GM23338 (cell line): ENCODE measurements around the gene RNF31. TPM values are rescaled to one million over a fixed set of nuclear protein-coding genes. Genes with fewer than 3 reads are reported as not detected.

ENCODE experiments used
- ATAC-seq: fragments of 200-7000 bp; cut with Tn5 transposase; 3 replicates; pipeline ENCODE4 v1.9.1; 2020
- DNase-seq: peaks from one replicate; pipeline ENCODE4 v3.0.0-alpha.2; 2015; ENCODE audit warnings: low spot score
- H2AFZ ChIP-seq: fragments of 200-600 bp; sonication (generic); 2 replicates; pipeline ENCODE4 v1.8.0; 2016; ENCODE audit warnings: antibody characterized with exemption, mild to moderate bottlenecking, moderate library complexity
- H3F3A ChIP-seq: fragments of 200-600 bp; sonication (generic); replicated peaks from 2 replicates; pipeline ENCODE4 v1.8.0; 2017; ENCODE audit warnings: antibody characterized with exemption, mixed run types, low read depth
- H3K27ac ChIP-seq: fragments of 200-600 bp; sonication (generic); 2 replicates; pipeline ENCODE4 v1.6.1; 2016; ENCODE audit warnings: low read depth
- H3K27me3 ChIP-seq: fragments of 200-600 bp; sonication (generic); 2 replicates; pipeline ENCODE4 v1.8.0; 2016; ENCODE audit warnings: mild to moderate bottlenecking, mixed run types, moderate library complexity; ENCODE audit not compliant: insufficient read depth
- H3K36me3 ChIP-seq: fragments of 200-600 bp; sonication (generic); 2 replicates; pipeline ENCODE4 v1.8.0; 2016; ENCODE audit warnings: mild to moderate bottlenecking; ENCODE audit not compliant: insufficient read depth
- H3K4me1 ChIP-seq: fragments of 200-600 bp; sonication (generic); 2 replicates; pipeline ENCODE4 v1.8.0; 2016; ENCODE audit warnings: mild to moderate bottlenecking, moderate library complexity; ENCODE audit not compliant: insufficient read depth
- H3K4me2 ChIP-seq: fragments of 200-600 bp; sonication (generic); 2 replicates; pipeline ENCODE4 v1.7.1; 2017; ENCODE audit warnings: mixed run types
- H3K4me3 ChIP-seq: fragments of 200-600 bp; sonication (generic); 2 replicates; pipeline ENCODE4 v1.6.1; 2016; ENCODE audit warnings: mixed run types
- H3K79me2 ChIP-seq: fragments of 200-600 bp; sonication (generic); replicated peaks from 2 replicates; pipeline ENCODE4 v1.8.0; 2017; ENCODE audit warnings: mild to moderate bottlenecking; ENCODE audit not compliant: insufficient read depth
- H3K9me2 ChIP-seq: fragments of 200-600 bp; sonication (generic); 2 replicates; pipeline ENCODE4 v1.8.0; 2017; ENCODE audit not compliant: insufficient read depth
- H4K20me1 ChIP-seq: fragments of 200-600 bp; sonication (generic); replicated peaks from 2 replicates; pipeline ENCODE4 v1.8.0; 2017; ENCODE audit warnings: mild to moderate bottlenecking; ENCODE audit not compliant: insufficient read depth
- H3K27ac Mint-ChIP-seq: 2 replicates; pipeline ENCODE4 v1.8.0; 2020; ENCODE audit warnings: inconsistent platforms, mild to moderate bottlenecking, moderate library complexity, mixed read lengths
- H3K27me3 Mint-ChIP-seq: 3 replicates; pipeline ENCODE4 v1.8.0; 2022; ENCODE audit warnings: low read depth, mild to moderate bottlenecking, moderate library complexity, mixed read lengths, inconsistent platforms; ENCODE audit not compliant: insufficient read depth, poor library complexity
- H3K36me3 Mint-ChIP-seq: 3 replicates; pipeline ENCODE4 v1.8.0; 2021; ENCODE audit warnings: low read depth, mild to moderate bottlenecking, inconsistent platforms, moderate library complexity, mixed read lengths
- H3K4me1 Mint-ChIP-seq: 3 replicates; pipeline ENCODE4 v1.8.0; 2020; ENCODE audit warnings: mild to moderate bottlenecking, inconsistent platforms, mixed read lengths
- H3K4me3 Mint-ChIP-seq: 3 replicates; pipeline ENCODE4 v1.8.0; 2021; ENCODE audit warnings: moderate library complexity, mild to moderate bottlenecking, inconsistent platforms, mixed read lengths
- H3K9me3 Mint-ChIP-seq: 3 replicates; pipeline ENCODE4 v1.8.0; 2020; ENCODE audit warnings: moderate library complexity, mild to moderate bottlenecking, inconsistent platforms, mixed read lengths
- CREB1 ChIP-seq: fragments of 250-450 bp; sonication (Bioruptor Pico); IDR thresholded peaks from 2 replicates; pipeline ENCODE4 v1.5.0; 2020; ENCODE audit warnings: low read depth, mild to moderate bottlenecking, moderate library complexity
- EZH2 ChIP-seq: fragments of 200-600 bp; sonication (generic); IDR thresholded peaks from one replicate; pipeline ENCODE4 v1.8.0; 2017; ENCODE audit warnings: antibody characterized with exemption, mild to moderate bottlenecking, low read depth; ENCODE audit not compliant: unreplicated experiment
- EZH2phosphoT487 ChIP-seq: fragments of 200-600 bp; sonication (generic); IDR thresholded peaks from one replicate; pipeline ENCODE4 v1.8.1; 2018; ENCODE audit warnings: antibody characterized with exemption; ENCODE audit not compliant: unreplicated experiment
- JUNB ChIP-seq: IDR thresholded peaks from one replicate; pipeline ENCODE4 v1.6.1; 2016; ENCODE audit warnings: antibody characterized with exemption; ENCODE audit not compliant: unreplicated experiment
- NANOG ChIP-seq: IDR thresholded peaks from 2 replicates; pipeline ENCODE4 v1.6.1; 2016; ENCODE audit warnings: antibody characterized with exemption, borderline replicate concordance
- POLR2AphosphoS5 ChIP-seq: IDR thresholded peaks from 2 replicates; pipeline ENCODE4 v1.6.1; 2016; ENCODE audit warnings: antibody characterized with exemption, low read depth
- STAT1 ChIP-seq: IDR thresholded peaks from one replicate; pipeline ENCODE4 v1.6.1; 2016; ENCODE audit warnings: antibody characterized with exemption; ENCODE audit not compliant: unreplicated experiment
- ZNF114 ChIP-seq: fragments of 250-450 bp; sonication (Bioruptor Pico); IDR thresholded peaks from 2 replicates; pipeline ENCODE4 v1.5.0; 2020; ENCODE audit warnings: mild to moderate bottlenecking, moderate library complexity
- ZNF331 ChIP-seq: fragments of 250-450 bp; sonication (Bioruptor Pico); IDR thresholded peaks from 2 replicates; pipeline ENCODE4 v1.5.0; 2020; ENCODE audit warnings: low read depth, mild to moderate bottlenecking, moderate library complexity
- polyA plus RNA-seq: library from polyadenylated mRNA; unstranded; fragments of >200 nt; fragmentation: Nextera tagmentation; extraction: Ambion mirVana; gene quantifications from 2 replicates; pipeline ENCODE4 v1.2.1, GENCODE V29; 2016
- total RNA-seq: library from RNA; depleted of rRNA; stranded (reverse); fragments of >200 nt; shearing (Covaris generic); gene quantifications from 2 replicates; pipeline ENCODE4 v1.2.3, GENCODE V29; 2014
- TF ChIP-seq, protein P1 (sequence below): IDR thresholded peaks from one replicate; pipeline ENCODE4 v1.6.1; 2018; ENCODE audit warnings: antibody characterized with exemption; ENCODE audit not compliant: unreplicated experiment
- TF ChIP-seq, protein P2 (sequence below): fragments of 250-450 bp; sonication (Bioruptor Pico); IDR thresholded peaks from 2 replicates; pipeline ENCODE4 v1.5.0; 2020; ENCODE audit warnings: mild to moderate bottlenecking, moderate library complexity
- TF ChIP-seq, protein P3 (sequence below): IDR thresholded peaks from 2 replicates; pipeline ENCODE4 v1.6.1; 2016; ENCODE audit warnings: antibody characterized with exemption
- TF ChIP-seq, protein P4 (sequence below), 2 experiments: fragments of 200-600 bp in 1 of 2; sonication (generic) in 1 of 2; conservative IDR thresholded peaks; 2 replicates each; pipeline versions ENCODE4 v1.5.1 to v1.6.1; 2016 to 2017; ENCODE audit warnings: antibody characterized with exemption in 2 of 2, low read depth in 2 of 2, mild to moderate bottlenecking in 2 of 2, moderate library complexity in 1 of 2

RNF31 gene
- total and polyA plus RNA-seq, 2 experiments from 2014 or later = 54.8 to 87.4 TPM

DNA sequence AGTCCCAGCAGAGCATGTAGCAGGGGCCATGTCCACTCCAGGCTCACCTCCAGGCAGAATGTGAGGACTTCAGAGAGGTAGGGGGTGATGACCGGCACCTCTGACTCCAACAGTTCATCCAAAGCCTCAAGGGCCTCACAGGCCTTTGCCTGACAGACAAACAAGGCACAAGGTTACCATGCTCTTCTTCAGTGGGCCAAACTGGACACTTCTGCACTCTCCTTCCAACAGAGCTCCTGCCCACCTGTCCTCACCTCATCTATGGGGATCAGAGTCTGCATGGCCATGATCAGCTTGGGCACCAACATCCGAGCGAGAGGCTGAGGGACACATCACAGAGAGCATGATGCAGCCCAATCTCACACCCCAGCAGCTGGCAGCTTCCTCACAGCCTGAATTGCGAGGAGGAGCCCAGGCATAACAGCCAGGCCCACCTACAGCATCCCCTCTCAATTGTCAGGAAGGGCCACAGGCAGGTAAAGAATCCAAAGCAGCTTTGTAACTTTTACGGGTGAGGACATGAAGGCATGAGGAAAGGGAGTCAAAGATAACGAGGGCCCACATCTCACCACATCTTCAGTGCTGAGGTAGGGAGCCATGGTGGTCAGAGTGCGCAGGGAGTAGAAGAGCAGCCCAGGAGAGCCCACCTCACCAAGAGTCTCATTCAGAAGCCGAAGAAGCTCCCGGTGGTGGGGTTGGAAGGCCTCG lies 39.7 kb downstream of the RNF31 start:
- peaks cover 3% of the 10 kb centered on the region; the same call in 2 of the 3 replicates for H3K9me3 Mint-ChIP-seq
- DNase-seq = no peak
- no peak overlapping the region for H3K4me3 ChIP-seq
- TF ChIP-seq ZNF331 (no peak), POLR2AphosphoS5 (no peak), JUNB (no peak), NANOG (no peak), CREB1 (CRISPR knock-in tag) (no peak), EZH2 (no peak), EZH2phosphoT487 (no peak), STAT1 (no peak), ZNF114 (no peak)
- TF ChIP-seq, protein P1, sequence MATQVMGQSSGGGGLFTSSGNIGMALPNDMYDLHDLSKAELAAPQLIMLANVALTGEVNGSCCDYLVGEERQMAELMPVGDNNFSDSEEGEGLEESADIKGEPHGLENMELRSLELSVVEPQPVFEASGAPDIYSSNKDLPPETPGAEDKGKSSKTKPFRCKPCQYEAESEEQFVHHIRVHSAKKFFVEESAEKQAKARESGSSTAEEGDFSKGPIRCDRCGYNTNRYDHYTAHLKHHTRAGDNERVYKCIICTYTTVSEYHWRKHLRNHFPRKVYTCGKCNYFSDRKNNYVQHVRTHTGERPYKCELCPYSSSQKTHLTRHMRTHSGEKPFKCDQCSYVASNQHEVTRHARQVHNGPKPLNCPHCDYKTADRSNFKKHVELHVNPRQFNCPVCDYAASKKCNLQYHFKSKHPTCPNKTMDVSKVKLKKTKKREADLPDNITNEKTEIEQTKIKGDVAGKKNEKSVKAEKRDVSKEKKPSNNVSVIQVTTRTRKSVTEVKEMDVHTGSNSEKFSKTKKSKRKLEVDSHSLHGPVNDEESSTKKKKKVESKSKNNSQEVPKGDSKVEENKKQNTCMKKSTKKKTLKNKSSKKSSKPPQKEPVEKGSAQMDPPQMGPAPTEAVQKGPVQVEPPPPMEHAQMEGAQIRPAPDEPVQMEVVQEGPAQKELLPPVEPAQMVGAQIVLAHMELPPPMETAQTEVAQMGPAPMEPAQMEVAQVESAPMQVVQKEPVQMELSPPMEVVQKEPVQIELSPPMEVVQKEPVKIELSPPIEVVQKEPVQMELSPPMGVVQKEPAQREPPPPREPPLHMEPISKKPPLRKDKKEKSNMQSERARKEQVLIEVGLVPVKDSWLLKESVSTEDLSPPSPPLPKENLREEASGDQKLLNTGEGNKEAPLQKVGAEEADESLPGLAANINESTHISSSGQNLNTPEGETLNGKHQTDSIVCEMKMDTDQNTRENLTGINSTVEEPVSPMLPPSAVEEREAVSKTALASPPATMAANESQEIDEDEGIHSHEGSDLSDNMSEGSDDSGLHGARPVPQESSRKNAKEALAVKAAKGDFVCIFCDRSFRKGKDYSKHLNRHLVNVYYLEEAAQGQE = no peak
- TF ChIP-seq, protein P2, sequence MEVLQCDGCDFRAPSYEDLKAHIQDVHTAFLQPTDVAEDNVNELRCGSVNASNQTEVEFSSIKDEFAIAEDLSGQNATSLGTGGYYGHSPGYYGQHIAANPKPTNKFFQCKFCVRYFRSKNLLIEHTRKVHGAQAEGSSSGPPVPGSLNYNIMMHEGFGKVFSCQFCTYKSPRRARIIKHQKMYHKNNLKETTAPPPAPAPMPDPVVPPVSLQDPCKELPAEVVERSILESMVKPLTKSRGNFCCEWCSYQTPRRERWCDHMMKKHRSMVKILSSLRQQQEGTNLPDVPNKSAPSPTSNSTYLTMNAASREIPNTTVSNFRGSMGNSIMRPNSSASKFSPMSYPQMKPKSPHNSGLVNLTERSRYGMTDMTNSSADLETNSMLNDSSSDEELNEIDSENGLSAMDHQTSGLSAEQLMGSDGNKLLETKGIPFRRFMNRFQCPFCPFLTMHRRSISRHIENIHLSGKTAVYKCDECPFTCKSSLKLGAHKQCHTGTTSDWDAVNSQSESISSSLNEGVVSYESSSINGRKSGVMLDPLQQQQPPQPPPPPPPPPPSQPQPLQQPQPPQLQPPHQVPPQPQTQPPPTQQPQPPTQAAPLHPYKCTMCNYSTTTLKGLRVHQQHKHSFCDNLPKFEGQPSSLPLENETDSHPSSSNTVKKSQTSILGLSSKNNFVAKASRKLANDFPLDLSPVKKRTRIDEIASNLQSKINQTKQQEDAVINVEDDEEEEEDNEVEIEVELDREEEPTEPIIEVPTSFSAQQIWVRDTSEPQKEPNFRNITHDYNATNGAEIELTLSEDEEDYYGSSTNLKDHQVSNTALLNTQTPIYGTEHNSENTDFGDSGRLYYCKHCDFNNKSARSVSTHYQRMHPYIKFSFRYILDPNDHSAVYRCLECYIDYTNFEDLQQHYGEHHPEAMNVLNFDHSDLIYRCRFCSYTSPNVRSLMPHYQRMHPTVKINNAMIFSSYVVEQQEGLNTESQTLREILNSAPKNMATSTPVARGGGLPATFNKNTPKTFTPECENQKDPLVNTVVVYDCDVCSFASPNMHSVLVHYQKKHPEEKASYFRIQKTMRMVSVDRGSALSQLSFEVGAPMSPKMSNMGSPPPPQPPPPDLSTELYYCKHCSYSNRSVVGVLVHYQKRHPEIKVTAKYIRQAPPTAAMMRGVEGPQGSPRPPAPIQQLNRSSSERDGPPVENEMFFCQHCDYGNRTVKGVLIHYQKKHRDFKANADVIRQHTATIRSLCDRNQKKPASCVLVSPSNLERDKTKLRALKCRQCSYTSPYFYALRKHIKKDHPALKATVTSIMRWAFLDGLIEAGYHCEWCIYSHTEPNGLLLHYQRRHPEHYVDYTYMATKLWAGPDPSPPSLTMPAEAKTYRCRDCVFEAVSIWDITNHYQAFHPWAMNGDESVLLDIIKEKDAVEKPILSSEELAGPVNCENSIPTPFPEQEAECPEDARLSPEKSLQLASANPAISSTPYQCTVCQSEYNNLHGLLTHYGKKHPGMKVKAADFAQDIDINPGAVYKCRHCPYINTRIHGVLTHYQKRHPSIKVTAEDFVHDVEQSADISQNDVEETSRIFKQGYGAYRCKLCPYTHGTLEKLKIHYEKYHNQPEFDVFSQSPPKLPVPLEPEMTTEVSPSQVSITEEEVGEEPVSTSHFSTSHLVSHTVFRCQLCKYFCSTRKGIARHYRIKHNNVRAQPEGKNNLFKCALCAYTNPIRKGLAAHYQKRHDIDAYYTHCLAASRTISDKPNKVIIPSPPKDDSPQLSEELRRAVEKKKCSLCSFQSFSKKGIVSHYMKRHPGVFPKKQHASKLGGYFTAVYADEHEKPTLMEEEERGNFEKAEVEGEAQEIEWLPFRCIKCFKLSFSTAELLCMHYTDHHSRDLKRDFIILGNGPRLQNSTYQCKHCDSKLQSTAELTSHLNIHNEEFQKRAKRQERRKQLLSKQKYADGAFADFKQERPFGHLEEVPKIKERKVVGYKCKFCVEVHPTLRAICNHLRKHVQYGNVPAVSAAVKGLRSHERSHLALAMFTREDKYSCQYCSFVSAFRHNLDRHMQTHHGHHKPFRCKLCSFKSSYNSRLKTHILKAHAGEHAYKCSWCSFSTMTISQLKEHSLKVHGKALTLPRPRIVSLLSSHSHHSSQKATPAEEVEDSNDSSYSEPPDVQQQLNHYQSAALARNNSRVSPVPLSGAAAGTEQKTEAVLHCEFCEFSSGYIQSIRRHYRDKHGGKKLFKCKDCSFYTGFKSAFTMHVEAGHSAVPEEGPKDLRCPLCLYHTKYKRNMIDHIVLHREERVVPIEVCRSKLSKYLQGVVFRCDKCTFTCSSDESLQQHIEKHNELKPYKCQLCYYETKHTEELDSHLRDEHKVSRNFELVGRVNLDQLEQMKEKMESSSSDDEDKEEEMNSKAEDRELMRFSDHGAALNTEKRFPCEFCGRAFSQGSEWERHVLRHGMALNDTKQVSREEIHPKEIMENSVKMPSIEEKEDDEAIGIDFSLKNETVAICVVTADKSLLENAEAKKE (CRISPR knock-in tag) = no peak
- TF ChIP-seq, protein P3, sequence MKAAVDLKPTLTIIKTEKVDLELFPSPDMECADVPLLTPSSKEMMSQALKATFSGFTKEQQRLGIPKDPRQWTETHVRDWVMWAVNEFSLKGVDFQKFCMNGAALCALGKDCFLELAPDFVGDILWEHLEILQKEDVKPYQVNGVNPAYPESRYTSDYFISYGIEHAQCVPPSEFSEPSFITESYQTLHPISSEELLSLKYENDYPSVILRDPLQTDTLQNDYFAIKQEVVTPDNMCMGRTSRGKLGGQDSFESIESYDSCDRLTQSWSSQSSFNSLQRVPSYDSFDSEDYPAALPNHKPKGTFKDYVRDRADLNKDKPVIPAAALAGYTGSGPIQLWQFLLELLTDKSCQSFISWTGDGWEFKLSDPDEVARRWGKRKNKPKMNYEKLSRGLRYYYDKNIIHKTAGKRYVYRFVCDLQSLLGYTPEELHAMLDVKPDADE = no peak
- TF ChIP-seq, protein P4, sequence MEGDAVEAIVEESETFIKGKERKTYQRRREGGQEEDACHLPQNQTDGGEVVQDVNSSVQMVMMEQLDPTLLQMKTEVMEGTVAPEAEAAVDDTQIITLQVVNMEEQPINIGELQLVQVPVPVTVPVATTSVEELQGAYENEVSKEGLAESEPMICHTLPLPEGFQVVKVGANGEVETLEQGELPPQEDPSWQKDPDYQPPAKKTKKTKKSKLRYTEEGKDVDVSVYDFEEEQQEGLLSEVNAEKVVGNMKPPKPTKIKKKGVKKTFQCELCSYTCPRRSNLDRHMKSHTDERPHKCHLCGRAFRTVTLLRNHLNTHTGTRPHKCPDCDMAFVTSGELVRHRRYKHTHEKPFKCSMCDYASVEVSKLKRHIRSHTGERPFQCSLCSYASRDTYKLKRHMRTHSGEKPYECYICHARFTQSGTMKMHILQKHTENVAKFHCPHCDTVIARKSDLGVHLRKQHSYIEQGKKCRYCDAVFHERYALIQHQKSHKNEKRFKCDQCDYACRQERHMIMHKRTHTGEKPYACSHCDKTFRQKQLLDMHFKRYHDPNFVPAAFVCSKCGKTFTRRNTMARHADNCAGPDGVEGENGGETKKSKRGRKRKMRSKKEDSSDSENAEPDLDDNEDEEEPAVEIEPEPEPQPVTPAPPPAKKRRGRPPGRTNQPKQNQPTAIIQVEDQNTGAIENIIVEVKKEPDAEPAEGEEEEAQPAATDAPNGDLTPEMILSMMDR (conservative IDR thresholded peaks at IDR 0.05; ENCODE audit: low read depth in 2 of 2) = no peak
- peaks cover 13% of the 10 kb centered on the region; the same call in 1 of the 2 replicates for H3K79me2 ChIP-seq
- H3K9me2 ChIP-seq = no peaks in the 10 kb centered on the region
- H3K4me1 ChIP-seq = peaks cover 10% of the 10 kb centered on the region
- peak overlapping the region; percentile 94; the same call in 1 of the 2 replicates for H3K4me2 ChIP-seq
- no peaks in the 10 kb centered on the region; the same call in 1 of the 2 replicates for H3F3A ChIP-seq
- H4K20me1 ChIP-seq = peaks cover 6% of the 10 kb centered on the region
- H3K27ac Mint-ChIP-seq = no peak overlapping the region
- no peak overlapping the region for H2AFZ ChIP-seq
- no peaks in the 10 kb centered on the region for H3K27me3 ChIP-seq
- H3K27me3 Mint-ChIP-seq = peaks cover 27% of the 10 kb centered on the region
- H3K4me1 Mint-ChIP-seq = peaks cover 17% of the 10 kb centered on the region
- H3K4me3 Mint-ChIP-seq = peak overlapping the region; percentile 96
- peaks cover 72% of the 10 kb centered on the region for H3K36me3 Mint-ChIP-seq
- H3K27ac ChIP-seq = no peak overlapping the region
- no peak for ATAC-seq
- no peaks in the 10 kb centered on the region; the same call in 1 of the 2 replicates for H3K36me3 ChIP-seq
